Testis (tissue), 5 donors: ENCODE measurements around the gene EBI3. TPM values are rescaled to one million over a fixed set of nuclear protein-coding genes. Genes with fewer than 3 reads are reported as not detected.

Experiments
- DNase-seq: peaks from one replicate; pipeline ENCODE4 v3.0.0-alpha.2; 2019
- H3K27ac ChIP-seq, 2 donors: fragments of 200-600 bp; sonication (generic); one replicate each; pipeline ENCODE4 v1.5.1; 2019
- H3K27me3 ChIP-seq: fragments of 200-600 bp; sonication (generic); one replicate; pipeline ENCODE4 v1.5.1; 2019
- H3K36me3 ChIP-seq: fragments of 200-600 bp; sonication (generic); one replicate; pipeline ENCODE4 v1.5.1; 2017; ENCODE audit warnings: low read depth; ENCODE audit errors: missing control alignments
- H3K4me1 ChIP-seq: fragments of 200-600 bp; sonication (generic); one replicate; pipeline ENCODE4 v1.5.1; 2019
- H3K4me3 ChIP-seq, 2 donors: fragments of 200-600 bp; sonication (generic); one replicate each; pipeline ENCODE4 v1.5.1; 2017 to 2019
- H3K9me3 ChIP-seq: fragments of 200-600 bp; sonication (generic); one replicate; pipeline ENCODE4 v1.5.1; 2017
- POLR2A ChIP-seq: fragments of 450-650 bp; IDR thresholded peaks from one replicate; pipeline ENCODE4 v1.6.1; 2017; ENCODE audit warnings: antibody characterized with exemption, mild to moderate bottlenecking, moderate library complexity
- WGBS, 2 donors: methylation state at CpG; one replicate each; pipeline ENCODE4 v1.1.5; 2018; 5-methylcytosine and 5-hydroxymethylcytosine counted together
- intact Hi-C: fragments of 100-400 bp; cut with DNase I; formaldehyde crosslinking; loops from one replicate; pipeline ENCODE4 v1.15.1; 2023; ENCODE audit warnings: low total_unique reads
- long read RNA-seq, 2 donors: transcript quantifications; one replicate each; lab custom pipeline, GENCODE V29; 2026
- polyA plus RNA-seq: library from polyadenylated mRNA; stranded (reverse); fragments of 350-450 nt; fragmentation: Illumina TruSeq; extraction: RNeasy Lipid Tissue Mini Kit (QIAGEN cat#74804); gene quantifications from one replicate; pipeline ENCODE4 v1.2.3, GENCODE V29; 2014; ENCODE audit warnings: low read depth, low replicate concordance; ENCODE audit not compliant: insufficient read depth
- total RNA-seq, 2 donors: library from RNA; depleted of rRNA; stranded (reverse); fragments of >200 nt; gene quantifications; one replicate each; pipeline ENCODE4 v1.2.3, GENCODE V29; 2016
- TF ChIP-seq, protein P1 (sequence below), 3 experiments: fragments of 450-650 bp in 2 of 3; fragments of 200-600 bp in 1 of 3; sonication (generic) in 1 of 3; IDR thresholded peaks; one replicate each; pipeline ENCODE4 v1.5.1; 2016 to 2019; ENCODE audit warnings: antibody characterized with exemption in 3 of 3, mild to moderate bottlenecking in 2 of 3, moderate library complexity in 1 of 3

The EBI3 gene
- total RNA-seq (1 to 10 TPM; 1.3 to 8.4 TPM), polyA plus RNA-seq (1.9 TPM)
- long read RNA-seq, donor 1 = 0 reads
- long read RNA-seq, donor 2 = 0 reads

DNA sequence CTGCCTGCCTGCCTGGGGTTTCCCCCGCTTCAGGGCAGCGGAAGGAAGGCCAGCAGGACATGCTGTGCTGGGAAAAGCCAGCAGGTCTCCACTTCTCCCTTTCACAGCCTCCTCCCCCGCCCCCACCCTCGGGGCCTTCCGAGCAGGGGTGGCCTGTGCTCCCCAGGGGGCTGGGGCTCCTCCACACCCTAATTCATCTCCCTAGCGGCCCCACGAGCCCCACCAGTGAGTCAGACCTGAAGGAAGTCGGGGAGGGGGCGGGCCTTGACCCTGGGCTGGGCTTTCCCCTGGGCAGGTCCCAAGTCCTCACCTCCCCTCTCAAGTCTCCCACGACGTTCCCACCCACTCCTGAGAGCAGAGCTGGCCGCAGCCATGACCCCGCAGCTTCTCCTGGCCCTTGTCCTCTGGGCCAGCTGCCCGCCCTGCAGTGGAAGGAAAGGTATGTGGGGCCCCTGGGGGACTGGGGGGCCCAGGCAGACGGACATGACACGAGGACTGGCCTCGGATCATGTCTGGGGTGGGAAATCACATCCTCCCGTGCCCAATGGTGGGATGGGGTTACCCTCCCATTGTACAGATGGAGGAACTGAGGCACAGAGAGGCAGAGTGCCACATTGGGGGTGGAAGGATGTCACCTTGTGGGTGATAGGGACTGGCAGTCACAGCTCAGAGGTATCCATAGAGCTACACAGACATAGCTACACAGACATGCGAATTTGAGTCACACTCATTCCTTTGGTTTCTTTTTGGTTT lies at the start of gene EBI3:
Gene EBI3, plus strand, starts transcription at position 345 of the 753 bp plus-strand sequence. Its CDS starts 28 bp downstream, at position 373.
- Histone ChIP-seq H3K9me3 (no peaks in the 10 kb centered on the region), H3K27me3 (no peaks in the 10 kb centered on the region), H3K4me3 (no peak within 1 kb of the TSS), H3K36me3 (no peaks in the 10 kb centered on the region), H3K27ac (no peak within 1 kb of the TSS), H3K4me1 (peaks cover 6% of the 10 kb centered on the region)
- WGBS, 2 donors = 26 to 28% methylated on average over 18 to 19 of the region's 19 CpGs
- DNase-seq = peak; percentile 23
- no peak for TF ChIP-seq POLR2A
- TF ChIP-seq, protein P1, sequence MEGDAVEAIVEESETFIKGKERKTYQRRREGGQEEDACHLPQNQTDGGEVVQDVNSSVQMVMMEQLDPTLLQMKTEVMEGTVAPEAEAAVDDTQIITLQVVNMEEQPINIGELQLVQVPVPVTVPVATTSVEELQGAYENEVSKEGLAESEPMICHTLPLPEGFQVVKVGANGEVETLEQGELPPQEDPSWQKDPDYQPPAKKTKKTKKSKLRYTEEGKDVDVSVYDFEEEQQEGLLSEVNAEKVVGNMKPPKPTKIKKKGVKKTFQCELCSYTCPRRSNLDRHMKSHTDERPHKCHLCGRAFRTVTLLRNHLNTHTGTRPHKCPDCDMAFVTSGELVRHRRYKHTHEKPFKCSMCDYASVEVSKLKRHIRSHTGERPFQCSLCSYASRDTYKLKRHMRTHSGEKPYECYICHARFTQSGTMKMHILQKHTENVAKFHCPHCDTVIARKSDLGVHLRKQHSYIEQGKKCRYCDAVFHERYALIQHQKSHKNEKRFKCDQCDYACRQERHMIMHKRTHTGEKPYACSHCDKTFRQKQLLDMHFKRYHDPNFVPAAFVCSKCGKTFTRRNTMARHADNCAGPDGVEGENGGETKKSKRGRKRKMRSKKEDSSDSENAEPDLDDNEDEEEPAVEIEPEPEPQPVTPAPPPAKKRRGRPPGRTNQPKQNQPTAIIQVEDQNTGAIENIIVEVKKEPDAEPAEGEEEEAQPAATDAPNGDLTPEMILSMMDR (IDR thresholded peaks at IDR 0.05) = no peak
- intact Hi-C loops = no loop called here

DNA sequence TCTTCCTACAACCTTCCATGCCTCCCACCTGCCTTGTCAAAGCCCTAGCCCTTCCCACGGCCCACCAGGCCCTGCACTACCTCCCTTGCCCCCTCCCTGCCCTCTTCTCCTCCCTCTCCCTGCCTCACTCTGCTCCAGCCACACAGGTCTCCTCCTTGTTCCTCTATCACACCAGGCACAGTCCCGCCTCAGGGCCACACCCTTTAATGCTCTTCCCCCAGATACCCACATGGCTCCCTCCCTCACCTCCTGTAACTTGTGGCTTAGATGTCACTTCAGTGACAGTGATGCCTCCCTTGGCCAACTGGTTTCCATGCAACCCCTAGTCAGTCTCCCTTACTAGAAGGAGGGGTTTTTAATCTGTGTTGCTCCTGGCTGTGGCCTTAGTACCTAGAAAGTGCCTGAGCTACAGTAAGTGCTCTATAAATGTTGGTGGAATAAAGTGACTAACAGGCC lies 48.2 kb upstream of the EBI3 start:
- no peaks in the 10 kb centered on the region for H3K9me3 ChIP-seq
- no peak for DNase-seq
- TF ChIP-seq POLR2A = no peak
- TF ChIP-seq, protein P1 (IDR thresholded peaks at IDR 0.05) = no peak
- no peaks in the 10 kb centered on the region for H3K27me3 ChIP-seq
- peaks cover 9% of the 10 kb centered on the region for H3K4me1 ChIP-seq
- H3K27ac ChIP-seq = no peak overlapping the region
- no peak overlapping the region for H3K4me3 ChIP-seq
- intact Hi-C loops = no loop called here
- 69 to 80% methylated on average over 2 of the region's 2 CpGs for WGBS, 2 donors
- H3K36me3 ChIP-seq = no peaks in the 10 kb centered on the region

DNA sequence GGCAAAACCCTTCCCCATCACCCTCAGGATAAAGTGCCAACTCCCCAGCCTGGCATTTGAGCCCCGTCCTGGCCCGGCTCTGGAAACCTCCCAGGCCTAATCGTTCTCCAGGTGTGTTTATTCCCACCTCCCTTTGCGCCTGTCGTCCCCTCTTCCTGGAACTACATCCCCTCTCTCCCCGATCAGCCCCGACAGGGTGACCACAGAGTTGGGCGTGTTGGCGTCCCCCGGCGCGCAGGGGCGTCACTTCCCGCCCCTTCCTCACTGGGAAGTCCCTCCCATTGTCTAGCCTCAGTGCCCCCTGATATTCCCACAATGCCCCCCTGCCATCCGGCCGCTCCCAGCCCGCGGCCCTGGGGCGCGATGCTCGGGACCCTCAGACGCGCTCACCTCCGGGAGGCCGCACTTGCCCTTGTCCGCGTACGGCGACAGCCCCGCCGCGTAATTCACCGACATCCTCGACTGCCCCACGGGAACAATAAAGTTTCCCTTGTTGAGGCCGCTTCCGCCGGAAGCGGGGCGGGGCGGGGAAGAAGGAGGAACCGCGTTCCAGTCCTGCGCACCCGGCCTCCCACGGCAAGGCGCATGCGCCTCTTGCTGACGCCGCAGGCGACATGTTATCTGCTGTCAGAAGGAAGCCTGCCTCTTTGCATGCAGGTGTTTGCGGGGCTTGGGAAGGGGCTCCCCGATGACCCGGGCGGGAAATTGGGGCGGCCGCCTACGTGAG lies 47.1 kb upstream of the EBI3 start, which contains the start of the genes ANKRD24 and SIRT6:
Gene ANKRD24, plus strand, starts transcription at position 606 of the 727 bp plus-strand sequence. CDS start 3,737 bp downstream, outside the sequence.
Gene SIRT6, minus strand, starts transcription at position 480 of the 727 bp plus-strand sequence. Its CDS starts 24 bp downstream, at position 456.
- peak; percentile 96 for DNase-seq
- intact Hi-C loops = no loop called here
- Histone ChIP-seq H3K36me3 (no peaks in the 10 kb centered on the region), H3K27ac (no peak within 1 kb of the TSS), H3K9me3 (no peaks in the 10 kb centered on the region), H3K27me3 (no peaks in the 10 kb centered on the region), H3K4me3 (peak within 1 kb of the TSS; percentile 73 to 94), H3K4me1 (peaks cover 9% of the 10 kb centered on the region)
- TF ChIP-seq, protein P1 (IDR thresholded peaks at IDR 0.05) = no peak
- peak; percentile 3 for TF ChIP-seq POLR2A
- WGBS, 2 donors = 0 to 1% methylated on average over 19 to 56 of the region's 58 CpGs

DNA sequence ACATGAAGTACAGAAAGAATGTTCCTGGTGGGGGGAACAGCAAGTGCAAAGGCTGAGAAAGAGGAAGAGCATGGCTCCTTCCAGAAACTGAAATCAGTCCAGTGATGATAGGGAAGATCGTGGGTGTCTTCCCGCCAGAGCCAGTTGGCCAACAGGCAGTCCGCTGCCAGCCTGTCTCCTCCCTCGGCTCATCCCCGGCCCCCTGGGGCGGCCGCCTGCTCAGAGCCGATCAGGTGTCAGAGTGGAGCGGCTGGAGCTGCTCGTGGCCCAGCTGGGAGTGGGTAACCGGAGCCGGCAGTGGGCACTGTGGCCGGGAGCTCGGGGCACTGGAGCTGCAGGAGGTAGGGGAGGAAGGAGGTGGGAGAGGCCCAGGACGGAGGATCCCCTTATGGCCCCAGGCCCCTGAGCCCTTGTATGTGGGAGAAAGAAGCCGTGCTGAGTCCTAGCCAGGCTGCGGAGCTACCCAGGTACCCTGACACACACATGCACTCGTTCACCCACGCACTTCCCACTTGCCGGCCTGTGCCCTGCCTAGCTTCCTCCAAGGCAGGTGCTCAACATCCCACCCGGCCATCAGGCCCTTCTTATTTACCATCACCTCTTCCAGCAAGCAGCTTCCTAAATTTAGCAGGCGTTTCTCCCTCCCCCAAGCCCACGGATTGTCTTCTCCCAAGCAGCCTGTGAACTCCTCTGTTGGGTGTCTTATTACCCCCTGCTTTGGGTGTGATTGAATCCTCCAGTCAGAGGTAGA lies 45.2 kb upstream of the EBI3 start:
- Histone ChIP-seq H3K36me3 (no peaks in the 10 kb centered on the region), H3K4me1 (peaks cover 9% of the 10 kb centered on the region), H3K9me3 (no peaks in the 10 kb centered on the region), H3K27ac (no peak overlapping the region), H3K27me3 (no peaks in the 10 kb centered on the region), H3K4me3 (no peak overlapping the region)
- no peak for DNase-seq
- intact Hi-C loops = no loop called here
- TF ChIP-seq POLR2A = no peak
- TF ChIP-seq, protein P1 (IDR thresholded peaks at IDR 0.05) = no peak
- 34 to 64% methylated on average over 23 of the region's 23 CpGs for WGBS, 2 donors
